IPS-15b (cell line): ENCODE measurements around the gene LHX5.

Experiments
- H3K27me3 ChIP-seq: one replicate; pipeline ENCODE4 v1.6.1; 2013; ENCODE audit warnings: low read length; ENCODE audit not compliant: control insufficient read depth, insufficient read depth
- H3K36me3 ChIP-seq: one replicate; pipeline ENCODE4 v1.6.1; 2013; ENCODE audit warnings: low read length; ENCODE audit not compliant: control insufficient read depth, insufficient read depth
- H3K4me1 ChIP-seq: one replicate; pipeline ENCODE4 v1.6.1; 2013; ENCODE audit warnings: mild to moderate bottlenecking, low read length; ENCODE audit not compliant: control insufficient read depth, insufficient read depth
- H3K4me3 ChIP-seq: one replicate; pipeline ENCODE4 v1.5.1; 2013; ENCODE audit warnings: low read depth, low read length
- H3K9ac ChIP-seq: one replicate; pipeline ENCODE4 v1.6.1; 2013; ENCODE audit warnings: low read depth, mild to moderate bottlenecking, low read length
- H3K9me3 ChIP-seq: one replicate; pipeline ENCODE4 v1.6.1; 2013; ENCODE audit warnings: mild to moderate bottlenecking, low read length; ENCODE audit not compliant: control insufficient read depth, insufficient read depth

LHX5 gene

GRCh38 chr12:113477171-113477841 lies 5.6 kb upstream of the LHX5 start:
- Histone ChIP-seq H3K36me3 (no peaks in the 10 kb centered on the region), H3K9ac (no peak overlapping the region), H3K4me1 (peaks cover 19% of the 10 kb centered on the region), H3K4me3 (peak overlapping the region; percentile 46), H3K27me3 (peaks cover 90% of the 10 kb centered on the region), H3K9me3 (no peaks in the 10 kb centered on the region)

GRCh38 chr12:113476176-113476986 lies 4.7 kb upstream of the LHX5 start:
- no peak overlapping the region for H3K9ac ChIP-seq
- peaks cover 92% of the 10 kb centered on the region for H3K27me3 ChIP-seq
- no peaks in the 10 kb centered on the region for H3K9me3 ChIP-seq
- H3K4me3 ChIP-seq = peak overlapping the region; percentile 26
- no peaks in the 10 kb centered on the region for H3K36me3 ChIP-seq
- peaks cover 16% of the 10 kb centered on the region for H3K4me1 ChIP-seq

- Histone ChIP-seq H3K4me3 (peak overlapping the region; percentile 32), H3K27me3 (peaks cover 92% of the 10 kb centered on the region), H3K9me3 (no peaks in the 10 kb centered on the region), H3K4me1 (peaks cover 12% of the 10 kb centered on the region), H3K9ac (no peak overlapping the region), H3K36me3 (no peaks in the 10 kb centered on the region)
Measured at GRCh38 chr12:113475451-113476175, 3.9 kb upstream of the LHX5 start.

GRCh38 chr12:113474635-113475436 lies 3.2 kb upstream of the LHX5 start:
- Histone ChIP-seq H3K4me3 (peak overlapping the region; percentile 32), H3K9me3 (no peaks in the 10 kb centered on the region), H3K36me3 (no peaks in the 10 kb centered on the region), H3K9ac (no peak overlapping the region), H3K27me3 (peaks cover 92% of the 10 kb centered on the region), H3K4me1 (peaks cover 18% of the 10 kb centered on the region)

DNA sequence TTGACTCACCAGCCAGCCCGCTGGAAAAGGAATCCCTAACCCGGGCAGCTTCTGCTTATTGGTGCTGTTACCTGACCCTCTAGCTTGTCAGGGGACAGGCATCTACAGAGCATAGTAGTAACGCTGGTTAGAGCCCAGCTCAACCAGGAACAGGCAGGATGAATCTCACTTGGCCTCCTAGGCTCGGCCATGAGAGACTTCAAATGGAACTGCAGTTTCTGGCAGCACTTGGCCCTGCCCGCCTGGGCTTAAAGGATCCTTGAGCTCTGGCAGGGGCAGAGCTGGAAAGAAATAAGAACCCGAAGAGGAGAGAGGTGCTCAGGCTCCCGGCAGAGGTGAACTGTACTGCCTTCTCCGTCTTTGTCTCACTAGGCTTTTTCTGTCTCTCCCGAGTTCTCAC lies 2.3 kb upstream of the LHX5 start:
- Histone ChIP-seq H3K9ac (no peak overlapping the region), H3K4me1 (peaks cover 15% of the 10 kb centered on the region), H3K27me3 (peaks cover 92% of the 10 kb centered on the region), H3K36me3 (no peaks in the 10 kb centered on the region), H3K4me3 (peak overlapping the region; percentile 65), H3K9me3 (no peaks in the 10 kb centered on the region)

- Histone ChIP-seq H3K4me1 (peaks cover 15% of the 10 kb centered on the region), H3K9me3 (no peaks in the 10 kb centered on the region), H3K9ac (no peak overlapping the region), H3K36me3 (no peaks in the 10 kb centered on the region), H3K4me3 (peak overlapping the region; percentile 65), H3K27me3 (peaks cover 93% of the 10 kb centered on the region)
Measured at GRCh38 chr12:113473400-113473799, 1.7 kb upstream of the LHX5 start.

GRCh38 chr12:113472191-113473121 lies 785 bp upstream of the LHX5 start:
- peak overlapping the region; percentile 65 for H3K4me3 ChIP-seq

DNA sequence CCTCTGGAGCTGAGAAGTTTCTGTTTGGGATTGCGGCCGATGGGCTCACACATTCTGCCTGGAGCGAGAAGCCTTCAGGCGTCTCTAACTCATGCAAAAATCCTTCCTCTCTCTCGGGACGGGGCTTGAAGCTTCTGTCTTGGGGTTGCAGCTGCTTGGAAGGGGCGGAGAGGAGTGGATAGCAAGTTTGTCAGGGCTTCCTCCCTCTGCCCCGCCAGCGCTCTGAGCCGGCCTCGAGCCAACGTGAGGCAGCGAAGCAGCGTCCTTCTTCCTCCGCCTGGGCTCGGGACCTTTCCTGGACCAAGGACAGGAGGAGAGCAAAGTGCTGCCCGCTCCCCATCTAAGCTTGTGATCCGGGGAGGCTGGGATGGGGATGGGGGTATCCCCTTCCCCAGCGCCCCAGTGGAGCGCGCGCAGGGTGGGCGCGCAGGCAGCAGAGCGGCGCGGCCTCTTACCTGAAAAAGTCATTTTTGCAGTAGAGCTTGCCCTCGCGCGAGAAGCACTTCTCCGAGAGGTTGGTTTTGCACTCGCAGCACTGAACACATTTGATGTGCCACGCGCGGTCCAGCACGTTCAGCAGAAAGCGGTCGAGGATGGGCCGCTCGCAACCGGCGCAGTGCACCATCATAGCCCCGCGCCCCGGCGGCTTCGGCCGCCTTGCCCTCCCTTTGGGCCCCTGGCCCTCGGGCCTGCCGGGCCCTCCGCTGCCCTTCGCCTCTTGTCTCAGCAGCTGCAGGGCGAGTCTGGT lies 626 bp downstream of the LHX5 start:
- H3K9ac ChIP-seq = no peak overlapping the region
- peak overlapping the region; percentile 65 for H3K4me3 ChIP-seq
- peaks cover 2% of the 10 kb centered on the region for H3K36me3 ChIP-seq
- no peaks in the 10 kb centered on the region for H3K9me3 ChIP-seq
- peaks cover 97% of the 10 kb centered on the region for H3K27me3 ChIP-seq
- H3K4me1 ChIP-seq = peaks cover 16% of the 10 kb centered on the region

More at GRCh38 chr12:113472191-113473121, 785 bp upstream of the LHX5 start:
- H3K9me3 ChIP-seq = no peaks in the 10 kb centered on the region
- H3K27me3 ChIP-seq = peaks cover 93% of the 10 kb centered on the region
- no peaks in the 10 kb centered on the region for H3K36me3 ChIP-seq
- H3K9ac ChIP-seq = no peak overlapping the region
- peaks cover 12% of the 10 kb centered on the region for H3K4me1 ChIP-seq

DNA sequence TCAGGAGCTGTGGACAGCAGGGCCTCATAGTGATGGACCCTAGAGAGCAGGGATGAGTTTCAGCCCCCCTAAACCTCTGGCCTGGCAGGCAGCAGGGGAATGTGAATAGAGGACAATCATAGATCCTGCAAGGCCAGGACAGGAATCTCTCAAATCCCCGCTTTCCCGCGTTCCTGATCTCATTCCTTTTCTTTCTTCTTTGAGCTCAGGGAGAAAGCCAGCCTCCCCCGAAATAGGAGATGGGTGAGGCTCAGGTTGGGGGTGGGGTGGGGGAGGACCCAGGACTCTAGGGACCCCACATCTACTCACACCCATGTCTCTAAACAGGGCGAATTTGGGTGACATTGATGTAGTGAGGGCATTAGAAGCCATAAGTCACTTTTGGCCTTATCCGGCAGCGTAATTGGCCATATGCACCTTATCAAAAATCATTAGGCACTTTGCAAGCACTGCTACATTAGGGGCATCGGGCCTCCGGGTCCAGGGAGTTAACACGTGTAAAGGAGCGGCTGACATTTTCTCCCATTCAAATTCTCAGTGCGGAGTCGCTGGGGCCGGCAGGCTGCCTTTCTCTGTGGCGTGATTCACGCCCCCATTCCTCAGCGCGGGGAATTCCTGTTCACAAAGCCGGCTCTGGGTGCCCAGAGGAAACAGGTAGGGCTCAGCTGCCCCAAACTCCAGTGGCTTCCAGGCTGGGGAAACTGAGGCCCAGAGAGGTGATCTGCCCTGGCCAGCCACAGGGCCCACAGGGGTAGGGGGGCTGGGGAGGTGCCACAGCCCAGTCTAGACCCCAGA lies 1.5 kb downstream of the LHX5 start:
- Histone ChIP-seq H3K9me3 (no peaks in the 10 kb centered on the region), H3K4me1 (peaks cover 16% of the 10 kb centered on the region), H3K4me3 (peak overlapping the region; percentile 65), H3K27me3 (peaks cover 99% of the 10 kb centered on the region), H3K36me3 (peaks cover 2% of the 10 kb centered on the region), H3K9ac (no peak overlapping the region)
